ENCODE results near the gene LHFPL5.

LHFPL5 gene

GRCh38 chr6:35857853-35858252 lies 52.7 kb downstream of the LHFPL5 start:
- no peak for DNase-seq

DNA sequence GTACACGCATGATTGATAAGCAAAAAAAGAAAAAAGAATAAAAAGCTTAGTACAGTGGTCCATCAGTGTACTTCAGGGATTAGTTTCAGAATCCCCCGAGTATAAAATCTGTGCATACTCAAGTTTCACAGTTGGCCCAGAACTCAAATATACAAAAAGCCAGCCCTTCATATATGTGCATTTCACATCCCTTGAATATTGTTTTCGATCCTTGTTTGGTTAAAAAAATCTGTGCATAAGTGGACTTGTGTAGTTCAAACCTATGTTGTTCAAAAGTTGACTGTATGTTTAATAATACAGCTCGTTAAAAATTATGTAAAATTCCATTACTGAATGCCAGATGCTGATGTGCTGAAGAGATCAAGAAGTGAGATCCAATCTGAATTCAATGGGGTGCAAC lies 54.2 kb downstream of the LHFPL5 start:
- DNase-seq, result no peak
